GM06990 (cell line): ENCODE results near the gene MTG2.

ENCODE experiments used
- DNase-seq: peaks from one replicate; pipeline ENCODE4 v3.0.0-alpha.2; 2011; ENCODE audit not compliant: insufficient read length; ENCODE audit errors: extremely low read depth
- H3K27me3 ChIP-seq: replicated peaks from 2 replicates; pipeline ENCODE4 v1.6.0; 2011; ENCODE audit warnings: low read length; ENCODE audit not compliant: control insufficient read depth, insufficient read depth
- H3K36me3 ChIP-seq: 2 replicates; pipeline ENCODE4 v1.5.1; 2011; ENCODE audit warnings: low read length; ENCODE audit not compliant: control insufficient read depth, insufficient read depth
- H3K4me3 ChIP-seq: replicated peaks from 2 replicates; pipeline ENCODE4 v1.5.1; 2011; ENCODE audit warnings: low read depth, mild to moderate bottlenecking, control low read depth, low read length
- TF ChIP-seq, protein P1 (sequence below): IDR thresholded peaks from 2 replicates; pipeline ENCODE4 v1.5.1; 2011; ENCODE audit warnings: low read length, control low read depth, mild to moderate bottlenecking, inconsistent platforms; ENCODE audit not compliant: insufficient read depth, poor library complexity, severe bottlenecking

The MTG2 gene

DNA sequence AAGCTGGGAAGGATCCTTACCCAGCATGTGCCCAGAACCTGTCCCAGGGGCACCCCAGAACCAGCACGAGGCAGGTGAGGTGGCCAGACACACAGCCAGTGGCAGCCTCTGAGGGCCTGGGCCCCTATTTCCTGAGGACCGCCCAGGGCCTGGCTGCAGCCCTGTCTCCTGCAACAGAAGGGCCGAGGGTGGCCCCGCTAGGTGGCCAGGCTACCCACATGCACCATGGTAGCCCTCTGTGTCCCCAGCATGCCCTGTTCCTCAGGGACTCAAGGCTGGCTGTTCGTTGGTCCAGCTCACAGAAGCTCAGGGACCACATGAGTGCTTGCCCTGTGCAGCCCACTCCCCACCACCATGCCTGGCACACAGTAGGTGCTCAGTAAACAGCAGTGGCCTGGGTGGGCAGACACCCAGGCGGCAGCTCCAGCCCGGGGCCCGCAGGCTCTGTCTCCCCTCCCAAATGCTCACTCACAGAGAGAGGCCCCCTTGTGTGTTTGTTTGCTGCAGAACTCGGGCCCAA lies 29.0 kb downstream of the MTG2 start:
- TF ChIP-seq, protein P1, sequence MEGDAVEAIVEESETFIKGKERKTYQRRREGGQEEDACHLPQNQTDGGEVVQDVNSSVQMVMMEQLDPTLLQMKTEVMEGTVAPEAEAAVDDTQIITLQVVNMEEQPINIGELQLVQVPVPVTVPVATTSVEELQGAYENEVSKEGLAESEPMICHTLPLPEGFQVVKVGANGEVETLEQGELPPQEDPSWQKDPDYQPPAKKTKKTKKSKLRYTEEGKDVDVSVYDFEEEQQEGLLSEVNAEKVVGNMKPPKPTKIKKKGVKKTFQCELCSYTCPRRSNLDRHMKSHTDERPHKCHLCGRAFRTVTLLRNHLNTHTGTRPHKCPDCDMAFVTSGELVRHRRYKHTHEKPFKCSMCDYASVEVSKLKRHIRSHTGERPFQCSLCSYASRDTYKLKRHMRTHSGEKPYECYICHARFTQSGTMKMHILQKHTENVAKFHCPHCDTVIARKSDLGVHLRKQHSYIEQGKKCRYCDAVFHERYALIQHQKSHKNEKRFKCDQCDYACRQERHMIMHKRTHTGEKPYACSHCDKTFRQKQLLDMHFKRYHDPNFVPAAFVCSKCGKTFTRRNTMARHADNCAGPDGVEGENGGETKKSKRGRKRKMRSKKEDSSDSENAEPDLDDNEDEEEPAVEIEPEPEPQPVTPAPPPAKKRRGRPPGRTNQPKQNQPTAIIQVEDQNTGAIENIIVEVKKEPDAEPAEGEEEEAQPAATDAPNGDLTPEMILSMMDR: no peak
- no peak overlapping the region for H3K4me3 ChIP-seq
- no peaks in the 10 kb centered on the region for H3K36me3 ChIP-seq
- H3K27me3 ChIP-seq: no peaks in the 10 kb centered on the region; the same call in 1 of the 2 replicates
- DNase-seq: no peak

DNA sequence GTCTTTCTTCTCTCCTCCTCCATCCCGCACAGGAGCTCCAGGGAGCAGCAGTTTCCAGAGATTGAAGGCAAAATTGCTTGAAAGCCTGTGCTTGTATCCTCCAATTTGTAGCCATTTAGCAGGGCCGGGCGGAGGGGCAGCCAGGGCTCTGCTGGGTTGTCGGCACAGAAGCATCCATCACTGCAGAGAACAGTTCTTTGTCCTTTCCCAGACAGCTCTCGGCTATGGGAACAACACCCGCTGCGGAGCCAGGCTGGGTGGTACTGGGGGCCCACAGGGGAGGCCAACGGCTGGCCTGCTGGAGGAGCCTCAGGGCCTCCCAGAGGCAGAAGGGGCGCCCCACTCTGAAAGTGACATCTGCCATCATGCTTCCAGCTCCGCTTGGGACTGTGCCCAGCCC lies 29.5 kb downstream of the MTG2 start:
- TF ChIP-seq, protein P1: no peak
- H3K27me3 ChIP-seq: no peaks in the 10 kb centered on the region; the same call in 1 of the 2 replicates
- DNase-seq: no peak
- no peak overlapping the region for H3K4me3 ChIP-seq
- H3K36me3 ChIP-seq: no peaks in the 10 kb centered on the region

DNA sequence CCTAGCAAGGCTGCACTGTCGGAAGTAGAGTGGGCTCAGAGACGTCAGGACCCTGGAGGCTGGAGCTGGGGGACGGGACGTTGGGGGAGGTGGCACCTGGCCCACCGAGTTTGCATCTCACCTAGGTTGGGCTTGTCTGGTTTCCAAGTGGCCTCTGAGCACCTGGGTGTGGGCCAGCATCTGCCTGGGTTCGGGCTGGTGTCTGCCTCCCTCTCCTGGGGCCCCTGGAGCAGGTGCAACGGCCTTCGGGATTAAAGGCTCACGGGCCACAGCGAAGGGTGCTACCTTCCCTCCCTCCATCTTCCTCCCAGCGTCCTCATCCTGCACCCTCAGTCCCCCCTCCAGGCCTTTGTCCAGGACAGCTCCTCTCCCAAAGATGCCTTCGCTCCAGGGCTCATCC lies 31.2 kb downstream of the MTG2 start:
- Histone ChIP-seq H3K27me3 (no peaks in the 10 kb centered on the region; the same call in 1 of the 2 replicates), H3K36me3 (no peaks in the 10 kb centered on the region), H3K4me3 (no peak overlapping the region)
- no peak for DNase-seq
- TF ChIP-seq, protein P1: no peak

DNA sequence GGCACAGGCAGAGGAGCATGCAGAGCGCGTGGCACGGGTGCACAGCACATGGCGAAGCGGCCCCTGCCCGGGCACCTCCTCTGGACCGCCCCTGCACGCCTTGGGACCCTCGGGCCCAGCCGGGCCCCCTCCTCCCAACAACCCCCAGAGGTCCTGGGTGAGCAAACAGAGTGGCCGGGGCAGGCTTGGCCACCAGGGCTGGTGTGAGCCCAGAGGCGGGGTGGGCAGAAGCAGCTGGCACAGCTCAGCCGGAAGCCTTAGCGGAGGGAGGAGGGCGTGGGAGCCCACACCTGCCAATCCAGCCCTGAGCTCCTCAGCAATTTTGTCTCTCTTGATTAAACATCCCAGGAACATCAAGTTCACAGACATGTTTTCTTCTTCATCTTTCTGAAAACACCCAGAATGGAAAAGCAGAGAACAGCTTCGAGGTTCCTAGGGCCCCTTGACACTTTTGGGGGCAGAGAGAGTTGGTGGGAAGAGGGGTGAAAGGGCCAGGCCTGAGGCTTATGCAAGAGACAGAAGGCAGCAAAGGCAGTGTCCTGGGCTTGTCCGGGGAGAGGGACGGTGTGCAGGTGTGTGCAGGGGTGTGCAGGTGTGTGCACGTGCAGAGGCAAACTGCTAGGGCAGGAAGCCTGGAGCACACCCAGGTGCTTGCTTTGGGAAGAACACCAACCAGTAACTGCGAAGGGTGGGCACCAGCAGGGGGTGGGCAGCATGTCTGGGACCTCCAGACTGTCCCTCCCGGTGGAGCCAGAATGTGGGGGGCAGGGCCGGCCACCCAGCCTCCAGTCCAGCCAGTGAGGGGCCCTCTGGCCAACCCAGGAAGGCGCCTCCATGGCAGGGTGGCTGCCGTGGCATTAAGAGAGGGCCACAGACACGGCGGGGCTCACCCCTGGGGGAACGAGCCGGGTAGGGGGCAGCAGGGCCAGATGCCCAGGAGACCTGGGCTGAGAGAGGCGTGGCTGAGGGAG lies 32.5 kb downstream of the MTG2 start:
- H3K36me3 ChIP-seq: no peaks in the 10 kb centered on the region
- H3K27me3 ChIP-seq: no peaks in the 10 kb centered on the region; the same call in 1 of the 2 replicates
- DNase-seq: no peak
- TF ChIP-seq, protein P1: no peak
- H3K4me3 ChIP-seq: no peak overlapping the region

DNA sequence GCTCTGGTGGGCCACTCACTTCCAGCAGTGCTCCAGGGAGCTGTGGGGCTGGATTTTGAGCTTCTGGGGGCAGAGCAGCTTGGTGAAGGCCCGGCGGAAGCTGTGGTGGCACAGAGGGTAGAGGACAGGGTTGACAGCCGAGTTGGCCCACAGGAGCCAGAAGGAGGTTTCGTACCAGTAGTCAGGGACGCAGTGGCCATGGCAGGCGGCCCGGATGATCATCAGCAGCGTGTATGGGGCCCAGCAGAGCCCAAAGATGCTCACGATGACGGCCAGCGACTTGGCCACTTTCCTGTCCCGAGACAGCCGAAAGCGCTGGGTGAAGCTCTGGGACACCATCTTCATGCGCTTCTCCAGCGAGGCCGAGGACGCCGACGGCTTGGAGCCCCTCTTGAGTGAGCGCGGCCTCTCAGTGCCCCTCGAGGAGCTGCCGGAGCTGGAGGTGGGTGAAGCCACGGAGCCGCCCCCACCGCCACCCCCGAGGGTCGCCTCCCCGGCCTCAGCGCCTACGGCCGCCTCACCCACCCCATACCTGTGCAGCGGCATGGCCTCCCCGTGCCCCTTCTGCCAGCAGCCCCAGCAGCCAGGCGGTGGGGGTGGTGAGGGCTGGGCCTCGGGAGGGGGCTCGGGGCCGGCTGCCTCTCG lies 33.3 kb downstream of the MTG2 start:
- Histone ChIP-seq H3K36me3 (no peaks in the 10 kb centered on the region), H3K27me3 (no peaks in the 10 kb centered on the region; the same call in 1 of the 2 replicates), H3K4me3 (no peak overlapping the region)
- TF ChIP-seq, protein P1: no peak
- DNase-seq: no peak
